Ovary (tissue), 9 donors: Measurements from ENCODE around the gene SLC12A3. TPM values are rescaled to one million over a fixed set of nuclear protein-coding genes. Genes with fewer than 3 reads are reported as not detected.

Experiments used
- DNase-seq, 5 donors: peaks; one replicate each; pipeline ENCODE4 v3.0.0-alpha.2; 2019 to 2020
- H3K27ac ChIP-seq, 2 donors: fragments of 200-600 bp; one replicate each; pipeline versions ENCODE4 v1.5.1 to v1.8.0; 2019 to 2022
- H3K27me3 ChIP-seq: fragments of 200-600 bp; one replicate; pipeline ENCODE4 v1.8.0; 2022
- H3K36me3 ChIP-seq: fragments of 200-600 bp; sonication (generic); one replicate; pipeline ENCODE4 v1.5.1; 2019
- H3K4me1 ChIP-seq: one replicate; pipeline ENCODE4 v1.8.1; 2013; ENCODE audit warnings: mild to moderate bottlenecking, moderate library complexity; ENCODE audit not compliant: insufficient read depth
- H3K4me3 ChIP-seq: fragments of 200-600 bp; sonication (generic); one replicate; pipeline ENCODE4 v1.5.1; 2017
- H3K9me3 ChIP-seq, 2 donors: fragments of 200-600 bp in 1 of 2; sonication (generic) in 1 of 2; one replicate each; pipeline versions ENCODE4 v1.5.1 to v1.8.1; 2013 to 2019; ENCODE audit warnings: mild to moderate bottlenecking in 1 of 2, moderate library complexity in 1 of 2
- CTCF ChIP-seq, 3 donors: fragments of 450-650 bp in 2 of 3; fragments of 200-600 bp in 1 of 3; IDR thresholded peaks; one replicate each; pipeline versions ENCODE4 v1.5.1 to v1.8.0; 2016 to 2022; ENCODE audit warnings: antibody characterized with exemption in 3 of 3, mild to moderate bottlenecking in 1 of 3
- EP300 ChIP-seq: sonication (generic); formaldehyde crosslinking; IDR thresholded peaks from one replicate; pipeline ENCODE4 v1.6.1; 2017; ENCODE audit warnings: antibody characterized with exemption
- POLR2A ChIP-seq: fragments of 450-650 bp; IDR thresholded peaks from one replicate; pipeline ENCODE4 v1.6.1; 2017; ENCODE audit warnings: antibody characterized with exemption, mild to moderate bottlenecking, moderate library complexity
- WGBS, 3 donors: extraction: QIAGEN DNeasy Blood & Tissue Kit in 1 of 3; methylation state at CpG; one replicate each; pipeline versions ENCODE4 v1.1.5 to v1.1.7; 2013 to 2017; 5-methylcytosine and 5-hydroxymethylcytosine counted together
- intact Hi-C, 4 donors: fragments of 100-400 bp; cut with DNase I; formaldehyde crosslinking; loops; one replicate each; pipeline versions ENCODE4 v1.11.0 to v1.15.1; 2022 to 2023
- polyA plus RNA-seq, 2 donors: library from polyadenylated mRNA; stranded (reverse); fragments of 200-250 nt in 1 of 2; fragments of 350-450 nt in 1 of 2; fragmentation: Illumina TruSeq in 1 of 2; extraction: RNeasy Lipid Tissue Mini Kit (QIAGEN cat#74804) in 1 of 2; gene quantifications; one replicate each; pipeline ENCODE4 v1.2.3, GENCODE V29; 2013 to 2014
- total RNA-seq, 7 donors: library from RNA; depleted of rRNA in 2 of 7; stranded (reverse); fragments of >200 nt in 2 of 7; fragmentation: NEBNext Ultra II Directional in 3 of 7; extraction: Animal tissue kit (Norgen Biotek cat#: 25700) in 3 of 7; gene quantifications; one replicate each; pipeline versions ENCODE4 v1.1.0 to v1.2.4, GENCODE V29; 2016 to 2023
- donor health status: DM: no; HTN: no; CAD: no; lungs with moderate emphysema.
- donor health status: DM: no; HTN: no; CAD: no.
- donor health status: Bipolar disorder and iron deficiency.
- donor health status: DM: yes; HTN: yes; CAD: no.
- donor health status: DM: no; HTN: no; CAD: no.
- donor health status: DM: yes; HTN: yes; CAD: no.

The SLC12A3 gene
- total and polyA plus RNA-seq, 9 donors, result 0.04 to 0.37 TPM; not detected in 7

- WGBS, 3 donors, result 75 to 85% (median 84%) methylated on average over 6 of the region's 6 CpGs
- H3K4me1 ChIP-seq, result peaks cover 10% of the 10 kb centered on the region
- H3K27ac ChIP-seq, result peak overlapping the region in 1 of 2 donors; percentile 43
- intact Hi-C loops, result loop anchor here in 1 of 4 donors (10.0 kb wide), 1 partner anchor 89 kb away; no protein-coding TSS in a partner anchor
- no peak overlapping the region for H3K4me3 ChIP-seq
- no peaks in the 10 kb centered on the region for H3K27me3 ChIP-seq
- no peaks in the 10 kb centered on the region for H3K9me3 ChIP-seq
- TF ChIP-seq POLR2A (no peak), EP300 (no peak), CTCF (IDR thresholded peaks at IDR 0.05) (no peak)
- H3K36me3 ChIP-seq, result no peaks in the 10 kb centered on the region
- peak in 1 of 5 donors; percentile 28 for DNase-seq
These were observed 78.9 kb downstream of the SLC12A3 start for GRCh38 chr16:56943761-56944375.

- H3K27ac ChIP-seq, result peak overlapping the region in 1 of 2 donors; percentile 43
- no peaks in the 10 kb centered on the region for H3K27me3 ChIP-seq
- intact Hi-C loops, result loop anchor here in 1 of 4 donors (10.0 kb wide), 1 partner anchor 90 kb away; no protein-coding TSS in a partner anchor
- WGBS, 3 donors, result 20 to 38% (median 29%) methylated on average over 2 of the region's 2 CpGs
- no peaks in the 10 kb centered on the region for H3K9me3 ChIP-seq
- no peak overlapping the region for H3K4me3 ChIP-seq
- peak; percentile 39 to 78 (median 60) for DNase-seq
- no peaks in the 10 kb centered on the region for H3K36me3 ChIP-seq
- TF ChIP-seq EP300 (no peak), CTCF (IDR thresholded peaks at IDR 0.05) (no peak), POLR2A (no peak)
- H3K4me1 ChIP-seq, result peaks cover 8% of the 10 kb centered on the region
These were observed 80.2 kb downstream of the SLC12A3 start for GRCh38 chr16:56944954-56945839.

- 56 to 65% (median 62%) methylated on average over 12 of the region's 12 CpGs for WGBS, 3 donors
- no peak for TF ChIP-seq CTCF (IDR thresholded peaks at IDR 0.05)
- TF ChIP-seq POLR2A, result no peak
- no peak for TF ChIP-seq EP300
- peak in 1 of 5 donors; percentile 35 for DNase-seq
- intact Hi-C loops, result loop anchor here in 1 of 4 donors (10.0 kb wide), 1 partner anchor 91 kb away; no protein-coding TSS in a partner anchor
- peaks cover 8% of the 10 kb centered on the region for H3K4me1 ChIP-seq
- no peaks in the 10 kb centered on the region for H3K9me3 ChIP-seq
- H3K27me3 ChIP-seq, result no peaks in the 10 kb centered on the region
- H3K27ac ChIP-seq, result no peak overlapping the region
- no peaks in the 10 kb centered on the region for H3K36me3 ChIP-seq
- no peak overlapping the region for H3K4me3 ChIP-seq
These were observed 81.0 kb downstream of the SLC12A3 start for GRCh38 chr16:56945847-56946527.
